Cerebellar cortex (tissue), 1 donor: ENCODE measurements around the gene ECPAS.
"Not testable (repeated sequence)": the region's sequence is repeated elsewhere in the genome, so short reads cannot be mapped to it uniquely, and the experiment has no call there.

Experiments
- DNase-seq: peaks from one replicate; pipeline ENCODE4 v3.0.0-alpha.2; 2015; ENCODE audit warnings: low spot score

Gene ECPAS

GRCh38 chr9:111483858-111484571 lies at the start of gene ECPAS:
ECPAS (minus strand) TSS chr9:111484383; CDS start chr9:111472918, 11,465 bp downstream.
- DNase-seq, result peak; percentile 63

GRCh38 chr9:111533099-111533790 lies 49.1 kb upstream of the ECPAS start:
- DNase-seq, result no peak

- no peak for DNase-seq
These were observed 47.5 kb upstream of the ECPAS start for GRCh38 chr9:111531716-111532115.

- DNase-seq, result no peak
These were observed 45.6 kb upstream of the ECPAS start for GRCh38 chr9:111529787-111530186.

- DNase-seq, result no peak
These were observed 43.2 kb upstream of the ECPAS start for GRCh38 chr9:111527347-111527746.

GRCh38 chr9:111525056-111525977 lies 41.1 kb upstream of the ECPAS start, which contains the start of gene ZNF483:
ZNF483 (plus strand) TSS chr9:111525179; CDS start chr9:111527396, 2,217 bp downstream.
- DNase-seq, result peak; percentile 92

GRCh38 chr9:111524731-111525055 lies 40.5 kb upstream of the ECPAS start:
- no peak for DNase-seq

GRCh38 chr9:111516061-111516465 lies 31.9 kb upstream of the ECPAS start:
- no peak for DNase-seq

GRCh38 chr9:111514967-111515366 lies 30.8 kb upstream of the ECPAS start:
- no peak for DNase-seq

GRCh38 chr9:111511581-111511980 lies 27.4 kb upstream of the ECPAS start:
- DNase-seq, result not testable (repeated sequence)

GRCh38 chr9:111502506-111502905 lies 18.3 kb upstream of the ECPAS start:
- no peak for DNase-seq

- no peak for DNase-seq
These were observed 17.5 kb upstream of the ECPAS start for GRCh38 chr9:111501648-111502047.

- DNase-seq, result no peak
These were observed 16.9 kb upstream of the ECPAS start for GRCh38 chr9:111501005-111501562.

- DNase-seq, result not testable (repeated sequence)
These were observed 13.0 kb upstream of the ECPAS start for GRCh38 chr9:111497196-111497595.

GRCh38 chr9:111484572-111484894 lies 350 bp upstream of the ECPAS start:
- DNase-seq, result no peak

- no peak for DNase-seq
These were observed 735 bp downstream of the ECPAS start for GRCh38 chr9:111483439-111483857.

GRCh38 chr9:111482694-111483438 lies 1.3 kb downstream of the ECPAS start:
- DNase-seq, result peak; percentile 69

GRCh38 chr9:111481885-111482636 lies 2.1 kb downstream of the ECPAS start:
- peak; percentile 18 for DNase-seq

- no peak for DNase-seq
These were observed 6.5 kb downstream of the ECPAS start for GRCh38 chr9:111477677-111478076.

- DNase-seq, result no peak
These were observed 9.0 kb downstream of the ECPAS start for GRCh38 chr9:111475195-111475594.

GRCh38 chr9:111474385-111474784 lies 9.8 kb downstream of the ECPAS start:
- no peak for DNase-seq
